ENCODE data around the gene CBFA2T3.

The CBFA2T3 gene

DNA sequence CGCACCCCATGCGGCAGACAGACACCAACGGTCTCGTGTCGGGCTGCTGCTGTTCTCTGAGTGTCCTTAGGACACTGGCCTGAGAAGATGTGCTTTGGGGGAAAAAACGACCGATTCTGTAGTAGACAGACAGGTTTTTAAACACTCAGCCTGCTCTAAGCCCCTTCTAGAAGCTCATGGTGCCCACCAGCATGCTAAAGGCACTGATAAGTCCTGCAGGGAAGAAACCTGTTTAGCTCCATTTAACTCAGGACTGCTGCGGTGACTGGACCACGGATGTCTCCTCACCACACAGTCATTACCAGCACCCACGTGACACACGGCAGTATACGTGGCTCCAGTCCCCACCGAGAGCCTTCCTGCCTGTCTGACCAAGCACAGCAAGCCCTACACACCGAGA is 146.2 kb downstream of the CBFA2T3 start:
- no peak for TF ChIP-seq SIN3A (IDR thresholded peaks at IDR 0.05; ENCODE audit: borderline replicate concordance, insufficient read depth, low read length)
- no peak for TF ChIP-seq POLR2AphosphoS5 (IDR thresholded peaks at IDR 0.05; ENCODE audit: low read depth, low read length)
- TF ChIP-seq FOXP2 (optimal IDR thresholded peaks at IDR 0.05; ENCODE audit: borderline replicate concordance, extremely low read depth, extremely low read length, insufficient read depth), result no peak
- TF ChIP-seq TAF1 (IDR thresholded peaks at IDR 0.05; ENCODE audit: borderline replicate concordance, insufficient read depth, low read length), result no peak
- TF ChIP-seq, protein P1, sequence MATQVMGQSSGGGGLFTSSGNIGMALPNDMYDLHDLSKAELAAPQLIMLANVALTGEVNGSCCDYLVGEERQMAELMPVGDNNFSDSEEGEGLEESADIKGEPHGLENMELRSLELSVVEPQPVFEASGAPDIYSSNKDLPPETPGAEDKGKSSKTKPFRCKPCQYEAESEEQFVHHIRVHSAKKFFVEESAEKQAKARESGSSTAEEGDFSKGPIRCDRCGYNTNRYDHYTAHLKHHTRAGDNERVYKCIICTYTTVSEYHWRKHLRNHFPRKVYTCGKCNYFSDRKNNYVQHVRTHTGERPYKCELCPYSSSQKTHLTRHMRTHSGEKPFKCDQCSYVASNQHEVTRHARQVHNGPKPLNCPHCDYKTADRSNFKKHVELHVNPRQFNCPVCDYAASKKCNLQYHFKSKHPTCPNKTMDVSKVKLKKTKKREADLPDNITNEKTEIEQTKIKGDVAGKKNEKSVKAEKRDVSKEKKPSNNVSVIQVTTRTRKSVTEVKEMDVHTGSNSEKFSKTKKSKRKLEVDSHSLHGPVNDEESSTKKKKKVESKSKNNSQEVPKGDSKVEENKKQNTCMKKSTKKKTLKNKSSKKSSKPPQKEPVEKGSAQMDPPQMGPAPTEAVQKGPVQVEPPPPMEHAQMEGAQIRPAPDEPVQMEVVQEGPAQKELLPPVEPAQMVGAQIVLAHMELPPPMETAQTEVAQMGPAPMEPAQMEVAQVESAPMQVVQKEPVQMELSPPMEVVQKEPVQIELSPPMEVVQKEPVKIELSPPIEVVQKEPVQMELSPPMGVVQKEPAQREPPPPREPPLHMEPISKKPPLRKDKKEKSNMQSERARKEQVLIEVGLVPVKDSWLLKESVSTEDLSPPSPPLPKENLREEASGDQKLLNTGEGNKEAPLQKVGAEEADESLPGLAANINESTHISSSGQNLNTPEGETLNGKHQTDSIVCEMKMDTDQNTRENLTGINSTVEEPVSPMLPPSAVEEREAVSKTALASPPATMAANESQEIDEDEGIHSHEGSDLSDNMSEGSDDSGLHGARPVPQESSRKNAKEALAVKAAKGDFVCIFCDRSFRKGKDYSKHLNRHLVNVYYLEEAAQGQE (IDR thresholded peaks at IDR 0.05; ENCODE audit: insufficient read depth in 1 of 2, low read depth in 2 of 2, low read length in 2 of 2), result no peak

DNA sequence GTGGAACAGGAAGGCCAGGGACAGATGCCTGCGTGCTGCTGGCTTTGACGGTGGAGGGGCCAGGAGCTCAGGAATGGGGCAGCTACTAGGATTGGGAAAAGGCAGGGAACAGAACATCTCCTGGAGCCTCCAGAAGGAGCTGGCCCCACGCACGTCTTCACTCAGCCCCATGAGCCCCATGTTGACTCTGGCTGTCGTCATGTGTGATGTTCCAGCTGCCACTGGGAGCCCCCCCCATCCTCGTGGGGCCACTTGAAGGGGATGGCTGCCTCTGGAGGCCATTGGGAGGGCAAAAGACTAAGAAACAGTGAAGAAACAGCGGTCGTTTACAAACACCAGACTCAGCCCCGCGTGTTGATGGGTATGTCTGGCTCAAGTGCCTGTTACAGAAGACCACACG is 146.7 kb downstream of the CBFA2T3 start:
- TF ChIP-seq SIN3A (IDR thresholded peaks at IDR 0.05; ENCODE audit: borderline replicate concordance, insufficient read depth, low read length) (no peak), POLR2AphosphoS5 (IDR thresholded peaks at IDR 0.05; ENCODE audit: low read depth, low read length) (no peak), TAF1 (IDR thresholded peaks at IDR 0.05; ENCODE audit: borderline replicate concordance, insufficient read depth, low read length) (no peak), FOXP2 (optimal IDR thresholded peaks at IDR 0.05; ENCODE audit: borderline replicate concordance, extremely low read depth, extremely low read length, insufficient read depth) (no peak)
- TF ChIP-seq, protein P1 (IDR thresholded peaks at IDR 0.05; ENCODE audit: insufficient read depth in 1 of 2, low read depth in 2 of 2, low read length in 2 of 2), result no peak

DNA sequence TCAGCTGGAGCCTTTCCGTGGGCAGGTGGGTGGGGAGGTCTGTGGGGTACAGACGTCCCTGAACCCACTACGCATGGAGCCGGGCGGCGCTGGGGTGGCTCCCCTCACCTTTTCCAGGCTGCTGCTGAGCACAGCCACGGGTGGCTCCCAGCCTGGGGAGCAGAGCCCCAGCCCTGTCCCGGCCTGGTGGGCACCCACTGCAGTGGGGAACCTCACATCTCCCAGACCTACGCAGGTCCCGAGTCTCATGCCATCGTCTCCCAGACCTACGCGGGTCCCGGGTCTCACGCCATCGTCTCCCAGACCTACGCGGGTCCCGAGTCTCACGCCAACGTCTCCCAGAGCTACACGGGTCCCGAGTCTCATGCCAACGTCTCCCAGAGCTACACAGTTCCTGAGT is 148.3 kb downstream of the CBFA2T3 start:
- TF ChIP-seq FOXP2 (optimal IDR thresholded peaks at IDR 0.05; ENCODE audit: borderline replicate concordance, extremely low read depth, extremely low read length, insufficient read depth) (no peak), SIN3A (IDR thresholded peaks at IDR 0.05; ENCODE audit: borderline replicate concordance, insufficient read depth, low read length) (no peak), TAF1 (IDR thresholded peaks at IDR 0.05; ENCODE audit: borderline replicate concordance, insufficient read depth, low read length) (no peak), POLR2AphosphoS5 (IDR thresholded peaks at IDR 0.05; ENCODE audit: low read depth, low read length) (no peak)
- TF ChIP-seq, protein P1 (IDR thresholded peaks at IDR 0.05; ENCODE audit: insufficient read depth in 1 of 2, low read depth in 2 of 2, low read length in 2 of 2), result no peak

DNA sequence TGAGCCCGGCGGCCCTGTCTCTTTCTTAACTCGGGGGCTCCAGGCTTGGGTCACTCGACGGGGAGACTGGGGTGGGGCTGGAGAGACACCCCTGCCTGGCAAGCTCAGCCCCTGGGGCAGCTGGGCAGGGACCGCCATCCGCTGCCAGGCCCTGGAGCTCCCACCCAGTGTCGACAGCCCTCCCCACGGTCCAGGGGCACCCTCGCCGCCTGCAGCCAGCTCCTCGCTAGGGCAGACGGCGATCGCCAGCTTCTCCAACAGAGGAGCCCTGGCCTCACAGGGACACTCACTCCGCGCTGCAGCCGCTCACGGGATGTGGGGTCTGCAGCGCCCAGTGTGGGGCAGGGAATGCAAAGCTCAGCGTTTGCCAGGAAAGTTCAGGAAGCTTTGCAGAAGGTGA is 149.3 kb downstream of the CBFA2T3 start:
- no peak for TF ChIP-seq TAF1 (IDR thresholded peaks at IDR 0.05; ENCODE audit: borderline replicate concordance, insufficient read depth, low read length)
- no peak for TF ChIP-seq POLR2AphosphoS5 (IDR thresholded peaks at IDR 0.05; ENCODE audit: low read depth, low read length)
- no peak for TF ChIP-seq SIN3A (IDR thresholded peaks at IDR 0.05; ENCODE audit: borderline replicate concordance, insufficient read depth, low read length)
- TF ChIP-seq FOXP2 (optimal IDR thresholded peaks at IDR 0.05; ENCODE audit: borderline replicate concordance, extremely low read depth, extremely low read length, insufficient read depth), result no peak
- TF ChIP-seq, protein P1 (IDR thresholded peaks at IDR 0.05; ENCODE audit: insufficient read depth in 1 of 2, low read depth in 2 of 2, low read length in 2 of 2), result no peak
